Astrocyte (in vitro differentiated cells and primary cell): ENCODE results near the gene RAB3B. TPM values are rescaled to one million over a fixed set of nuclear protein-coding genes. Genes with fewer than 3 reads are reported as not detected.

ENCODE experiments used
- DNase-seq: peaks from one replicate; pipeline ENCODE4 v3.0.0-alpha.2; 2010; ENCODE audit warnings: low read depth
- FAIRE-seq: peaks from 2 replicates; lab custom pipeline; 2011; peaks lifted over from hg19 to GRCh38; lab: Jason Lieb, UNC
- H2AFZ ChIP-seq: 2 replicates; pipeline ENCODE4 v1.6.0; 2012; ENCODE audit warnings: low read depth, low read length, inconsistent platforms
- H3K27ac ChIP-seq: 2 replicates; pipeline ENCODE4 v1.5.1; 2011; ENCODE audit warnings: low read depth, low read length, inconsistent platforms
- H3K27me3 ChIP-seq: 2 replicates; pipeline ENCODE4 v1.6.0; 2011; ENCODE audit warnings: low read length, inconsistent platforms; ENCODE audit not compliant: insufficient read depth
- H3K36me3 ChIP-seq: 2 replicates; pipeline ENCODE4 v1.5.1; 2011; ENCODE audit warnings: low read length, inconsistent platforms; ENCODE audit not compliant: insufficient read depth
- H3K4me1 ChIP-seq: 2 replicates; pipeline ENCODE4 v1.5.1; 2011; ENCODE audit warnings: low read length, inconsistent platforms; ENCODE audit not compliant: insufficient read depth
- H3K4me2 ChIP-seq: 2 replicates; pipeline ENCODE4 v1.6.0; 2012; ENCODE audit warnings: low read length, inconsistent platforms
- H3K4me3 ChIP-seq: 2 replicates; pipeline ENCODE4 v1.5.1; 2011; ENCODE audit warnings: low read depth, mild to moderate bottlenecking, low read length, inconsistent platforms; ENCODE audit not compliant: insufficient read depth
- H3K79me2 ChIP-seq: 2 replicates; pipeline ENCODE4 v1.6.0; 2012; ENCODE audit warnings: mild to moderate bottlenecking, low read length, inconsistent platforms; ENCODE audit not compliant: insufficient read depth
- H3K9ac ChIP-seq: 2 replicates; pipeline ENCODE4 v1.6.0; 2012; ENCODE audit warnings: mild to moderate bottlenecking, low read length, inconsistent platforms
- H3K9me3 ChIP-seq: 2 replicates; pipeline ENCODE4 v1.5.1; 2012; ENCODE audit warnings: low read depth, mild to moderate bottlenecking, low read length, inconsistent platforms; ENCODE audit not compliant: insufficient read depth
- H4K20me1 ChIP-seq: 2 replicates; pipeline ENCODE4 v1.6.0; 2012; ENCODE audit warnings: low read length, inconsistent platforms; ENCODE audit not compliant: insufficient read depth
- H3K27ac Mint-ChIP-seq: one replicate; pipeline ENCODE4 v1.8.0; 2021; ENCODE audit warnings: mild to moderate bottlenecking, mixed read lengths; ENCODE audit not compliant: unreplicated experiment
- H3K27me3 Mint-ChIP-seq: one replicate; pipeline ENCODE4 v1.8.0; 2021; ENCODE audit warnings: low read depth, mixed read lengths; ENCODE audit not compliant: unreplicated experiment
- H3K36me3 Mint-ChIP-seq: one replicate; pipeline ENCODE4 v1.8.0; 2021; ENCODE audit warnings: low read depth, mixed read lengths; ENCODE audit not compliant: unreplicated experiment
- H3K4me1 Mint-ChIP-seq: one replicate; pipeline ENCODE4 v1.8.0; 2021; ENCODE audit warnings: low read depth, mixed read lengths; ENCODE audit not compliant: unreplicated experiment
- H3K4me3 Mint-ChIP-seq: one replicate; pipeline ENCODE4 v1.8.0; 2021; ENCODE audit warnings: mild to moderate bottlenecking, moderate library complexity, mixed read lengths; ENCODE audit not compliant: unreplicated experiment
- H3K9me3 Mint-ChIP-seq: one replicate; pipeline ENCODE4 v1.8.0; 2021; ENCODE audit warnings: mild to moderate bottlenecking, mixed read lengths; ENCODE audit not compliant: unreplicated experiment
- CTCF ChIP-seq: IDR thresholded peaks from 2 replicates; pipeline ENCODE4 v1.5.1; 2011; ENCODE audit warnings: low read depth, mild to moderate bottlenecking, inconsistent platforms, low read length, moderate library complexity; ENCODE audit not compliant: insufficient read depth
- EZH2 ChIP-seq: IDR thresholded peaks from 2 replicates; pipeline ENCODE4 v1.6.1; 2012; ENCODE audit warnings: mild to moderate bottlenecking, low read length, inconsistent platforms; ENCODE audit not compliant: insufficient read depth
- total RNA-seq: library from RNA; stranded (reverse); gene quantifications from 2 replicates; pipeline ENCODE4 v1.2.1, GENCODE V29; 2021

RAB3B gene
- total RNA-seq, 1 donor from 2014 or later: 49.2 TPM

- Histone ChIP-seq H3K27ac (no peak overlapping the region), H3K4me2 (no peak overlapping the region), H3K79me2 (no peaks in the 10 kb centered on the region), H3K9ac (no peak overlapping the region), H3K36me3 (peaks cover 5% of the 10 kb centered on the region), H3K9me3 (no peaks in the 10 kb centered on the region), H3K4me1 (peaks cover 5% of the 10 kb centered on the region), H2AFZ (no peak overlapping the region), H3K27me3 (no peaks in the 10 kb centered on the region), H4K20me1 (no peaks in the 10 kb centered on the region), H3K4me3 (no peak overlapping the region)
- Mint-ChIP-seq H3K27ac (no peak overlapping the region), H3K36me3 (peaks cover 15% of the 10 kb centered on the region), H3K4me3 (no peak overlapping the region), H3K9me3 (no peaks in the 10 kb centered on the region), H3K4me1 (peaks cover 20% of the 10 kb centered on the region), H3K27me3 (no peaks in the 10 kb centered on the region)
- TF ChIP-seq EZH2: no peak
- TF ChIP-seq CTCF: no peak
- DNase-seq (no peak), FAIRE-seq (no peak)
Observed at GRCh38 chr1:51978099-51978498, 12.4 kb downstream of the RAB3B start.

GRCh38 chr1:51976846-51977602, 13.5 kb downstream of the RAB3B start:
- Mint-ChIP-seq H3K4me1 (peaks cover 25% of the 10 kb centered on the region), H3K27me3 (no peaks in the 10 kb centered on the region), H3K4me3 (no peak overlapping the region), H3K36me3 (peaks cover 15% of the 10 kb centered on the region), H3K9me3 (no peaks in the 10 kb centered on the region), H3K27ac (no peak overlapping the region)
- no peak for DNase-seq
- Histone ChIP-seq H3K79me2 (no peaks in the 10 kb centered on the region), H3K4me2 (no peak overlapping the region), H4K20me1 (no peaks in the 10 kb centered on the region), H3K4me1 (peaks cover 5% of the 10 kb centered on the region), H3K4me3 (no peak overlapping the region), H3K9ac (no peak overlapping the region), H3K36me3 (peaks cover 5% of the 10 kb centered on the region), H3K27ac (no peak overlapping the region), H3K9me3 (no peaks in the 10 kb centered on the region), H3K27me3 (no peaks in the 10 kb centered on the region), H2AFZ (no peak overlapping the region)
- TF ChIP-seq EZH2 (no peak), CTCF (no peak)
- no peak for FAIRE-seq
